Calu3 (cell line): ENCODE results near the gene ZBED2. TPM values are rescaled to one million over a fixed set of nuclear protein-coding genes. Genes with fewer than 3 reads are reported as not detected.
A peak's percentile ranks its signal among the peaks of the same experiment; 100 is the strongest.
"Not testable (repeated sequence)": the region's sequence is repeated elsewhere in the genome, so short reads cannot be mapped to it uniquely, and the experiment has no call there.

Experiments used
- Bru-seq: library from RNA; stranded (reverse); fragments of 400-500 nt; gene quantifications from one replicate; lab custom pipeline; 2021; lab: Mats Ljungman, UMichigan
- BruChase-seq, 2 experiments: library from RNA; stranded (reverse); fragments of 400-500 nt; gene quantifications; one replicate each; lab custom pipeline; 2021; lab: Mats Ljungman, UMichigan
- BruUV-seq: library from RNA; stranded (reverse); fragments of 400-500 nt; replicated peaks from 2 replicates; lab custom pipeline; 2021; lab: Mats Ljungman, UMichigan
- CTCF ChIA-PET: fragments of 300-600 bp; sonication (Branson Sonifier 250); formaldehyde crosslinking; loops from one replicate; lab custom pipeline; 2022; ENCODE audit warnings: antibody characterized with exemption; lab: Charles Lee
- DNase-seq: peaks from one replicate; pipeline ENCODE4 v3.0.0; 2022
- H3K27ac Mint-ChIP-seq: one replicate; pipeline ENCODE4 v1.8.0; 2022; ENCODE audit warnings: mixed read lengths; ENCODE audit not compliant: unreplicated experiment
- H3K27me3 Mint-ChIP-seq: one replicate; pipeline ENCODE4 v1.8.0; 2022; ENCODE audit warnings: mixed read lengths; ENCODE audit not compliant: unreplicated experiment
- H3K36me3 Mint-ChIP-seq: one replicate; pipeline ENCODE4 v1.8.0; 2022; ENCODE audit warnings: mild to moderate bottlenecking, moderate library complexity, mixed read lengths; ENCODE audit not compliant: insufficient read depth, unreplicated experiment
- H3K4me1 Mint-ChIP-seq: one replicate; pipeline ENCODE4 v1.8.0; 2022; ENCODE audit warnings: mild to moderate bottlenecking, low read depth, mixed read lengths; ENCODE audit not compliant: unreplicated experiment
- H3K4me3 Mint-ChIP-seq: one replicate; pipeline ENCODE4 v1.8.0; 2022; ENCODE audit warnings: mild to moderate bottlenecking, low read depth, moderate library complexity, mixed read lengths; ENCODE audit not compliant: unreplicated experiment
- H3K9me3 Mint-ChIP-seq: one replicate; pipeline ENCODE4 v1.8.0; 2022; ENCODE audit warnings: low read depth, mixed read lengths; ENCODE audit not compliant: unreplicated experiment
- intact Hi-C: fragments of 100-400 bp; cut with micrococcal nuclease; formaldehyde crosslinking; loops from one replicate; pipeline ENCODE4 v1.10.0; 2022; ENCODE audit not compliant: unreplicated experiment
- long read RNA-seq: library from polyadenylated mRNA; stranded (forward); transcript quantifications from one replicate; pipeline ENCODE4 v2.0.0, GENCODE V29; 2022
- total RNA-seq: library from RNA; stranded (reverse); gene quantifications from 2 replicates; pipeline ENCODE4 v1.2.3, GENCODE V29; 2022
- TF ChIP-seq, protein P1 (sequence below): fragments of 200-600 bp; IDR thresholded peaks from one replicate; pipeline ENCODE4 v1.8.0; 2022; ENCODE audit warnings: antibody characterized with exemption; ENCODE audit not compliant: unreplicated experiment

Gene ZBED2
- total RNA-seq (0.24 and 0.56 TPM in 2 replicates), Bru-seq, nascent RNA (percentile 30 among the genes with signal in this experiment), BruChase-seq, experiment 1, labeled RNA remaining after a 6-hour chase (percentile 29 among the genes with signal in this experiment), BruChase-seq, experiment 2, labeled RNA remaining after a 2-hour chase (percentile 47 among the genes with signal in this experiment)
- long read RNA-seq, result 0 reads

DNA sequence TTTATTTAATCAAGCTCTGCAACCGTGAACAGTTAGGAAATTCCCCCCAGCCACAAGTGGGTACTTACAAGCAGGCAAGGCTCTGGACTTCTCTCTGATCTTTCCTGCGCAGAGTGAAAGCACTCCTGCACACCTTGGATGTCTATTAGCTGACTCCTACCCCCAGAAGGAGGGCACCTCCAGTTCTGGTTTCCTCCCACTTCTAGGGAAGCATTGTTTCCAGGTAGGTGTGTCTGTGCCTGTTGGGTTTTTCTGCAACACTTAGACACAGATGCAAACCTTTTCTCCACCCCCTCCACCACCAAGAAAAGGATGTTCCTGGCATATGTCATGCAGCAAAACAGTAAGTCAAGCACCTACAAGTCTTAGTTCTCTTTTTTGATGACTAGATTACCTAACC, at the start of gene ZBED2:
TSS of gene ZBED2 (minus strand) at position 115 of the 400 bp plus-strand sequence. CDS start 1,145 bp downstream, outside the sequence.
- TF ChIP-seq, protein P1, sequence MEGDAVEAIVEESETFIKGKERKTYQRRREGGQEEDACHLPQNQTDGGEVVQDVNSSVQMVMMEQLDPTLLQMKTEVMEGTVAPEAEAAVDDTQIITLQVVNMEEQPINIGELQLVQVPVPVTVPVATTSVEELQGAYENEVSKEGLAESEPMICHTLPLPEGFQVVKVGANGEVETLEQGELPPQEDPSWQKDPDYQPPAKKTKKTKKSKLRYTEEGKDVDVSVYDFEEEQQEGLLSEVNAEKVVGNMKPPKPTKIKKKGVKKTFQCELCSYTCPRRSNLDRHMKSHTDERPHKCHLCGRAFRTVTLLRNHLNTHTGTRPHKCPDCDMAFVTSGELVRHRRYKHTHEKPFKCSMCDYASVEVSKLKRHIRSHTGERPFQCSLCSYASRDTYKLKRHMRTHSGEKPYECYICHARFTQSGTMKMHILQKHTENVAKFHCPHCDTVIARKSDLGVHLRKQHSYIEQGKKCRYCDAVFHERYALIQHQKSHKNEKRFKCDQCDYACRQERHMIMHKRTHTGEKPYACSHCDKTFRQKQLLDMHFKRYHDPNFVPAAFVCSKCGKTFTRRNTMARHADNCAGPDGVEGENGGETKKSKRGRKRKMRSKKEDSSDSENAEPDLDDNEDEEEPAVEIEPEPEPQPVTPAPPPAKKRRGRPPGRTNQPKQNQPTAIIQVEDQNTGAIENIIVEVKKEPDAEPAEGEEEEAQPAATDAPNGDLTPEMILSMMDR, result no peak
- peaks cover 48% of the 10 kb centered on the region for H3K4me1 Mint-ChIP-seq
- no peaks in the 10 kb centered on the region for H3K27me3 Mint-ChIP-seq
- peaks cover 6% of the 10 kb centered on the region for H3K36me3 Mint-ChIP-seq
- intact Hi-C loops, result no loop called here
- DNase-seq, result no peak
- H3K27ac Mint-ChIP-seq, result peak within 1 kb of the TSS; percentile 11
- no peak within 1 kb of the TSS for H3K4me3 Mint-ChIP-seq
- CTCF ChIA-PET, result no interaction called here
- H3K9me3 Mint-ChIP-seq, result no peaks in the 10 kb centered on the region
- BruUV-seq, result no TSS peak

GRCh38 chr3:111639316-111639715, 44.2 kb upstream of the ZBED2 start:
- TF ChIP-seq, protein P1, result no peak
- DNase-seq, result no peak
- H3K4me1 Mint-ChIP-seq, result no peaks in the 10 kb centered on the region
- no TSS peak for BruUV-seq
- intact Hi-C loops, result no loop called here
- H3K27me3 Mint-ChIP-seq, result no peaks in the 10 kb centered on the region
- H3K36me3 Mint-ChIP-seq, result no peaks in the 10 kb centered on the region
- CTCF ChIA-PET, result no interaction called here
- no peak overlapping the region for H3K27ac Mint-ChIP-seq
- H3K4me3 Mint-ChIP-seq, result no peak overlapping the region
- H3K9me3 Mint-ChIP-seq, result peaks cover 8% of the 10 kb centered on the region

DNA sequence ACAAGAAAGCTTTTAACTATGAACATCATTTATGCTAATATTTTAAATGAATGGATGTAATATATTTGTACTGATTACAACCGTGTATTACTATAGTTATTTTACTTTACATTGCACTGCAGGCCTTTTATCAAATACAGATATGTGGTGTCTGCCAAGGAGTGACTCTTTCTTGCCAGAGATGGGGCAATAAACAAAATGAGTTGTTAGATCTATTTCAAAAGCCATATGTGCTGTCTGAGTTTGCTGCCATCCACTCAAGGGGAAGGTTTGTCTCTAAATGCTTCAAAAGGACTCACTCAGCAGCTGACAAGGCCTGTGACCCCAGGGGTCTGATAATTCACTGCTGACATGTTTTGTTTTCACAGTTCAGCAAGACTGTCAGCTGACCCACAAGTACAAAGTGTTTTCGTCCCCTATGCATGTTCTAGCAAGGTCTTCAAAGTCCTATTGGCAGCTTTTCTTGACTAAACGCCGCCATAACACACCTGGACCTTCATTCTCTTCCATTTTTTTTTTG, 41.3 kb upstream of the ZBED2 start:
- BruUV-seq, result no TSS peak
- CTCF ChIA-PET, result no interaction called here

DNA sequence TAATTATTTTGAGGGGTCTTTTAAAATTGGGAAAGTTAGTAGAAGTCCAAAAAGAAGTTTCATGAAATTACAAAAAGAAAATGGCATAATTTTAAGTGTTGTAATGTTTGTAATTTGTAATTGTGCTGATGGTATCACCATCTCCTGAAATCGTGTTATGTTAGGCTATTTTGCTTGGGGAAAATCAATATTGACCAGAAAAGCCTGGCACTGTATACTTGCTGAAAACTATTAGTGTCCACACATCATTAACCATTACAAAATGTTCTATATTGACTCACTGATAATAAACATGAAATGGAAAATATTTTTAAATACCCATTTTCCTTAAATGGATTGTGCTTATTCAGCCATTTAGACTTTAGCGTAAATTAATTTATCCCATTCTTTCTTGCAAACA, 40.3 kb upstream of the ZBED2 start:
- no peaks in the 10 kb centered on the region for H3K36me3 Mint-ChIP-seq
- TF ChIP-seq, protein P1, result no peak
- BruUV-seq, result no TSS peak
- no peak for DNase-seq
- H3K4me1 Mint-ChIP-seq, result no peaks in the 10 kb centered on the region
- no peaks in the 10 kb centered on the region for H3K27me3 Mint-ChIP-seq
- CTCF ChIA-PET, result no interaction called here
- no peak overlapping the region for H3K27ac Mint-ChIP-seq
- no peak overlapping the region for H3K4me3 Mint-ChIP-seq
- no peaks in the 10 kb centered on the region for H3K9me3 Mint-ChIP-seq
- intact Hi-C loops, result no loop called here

More for the DNA sequence above, 41.3 kb upstream of the ZBED2 start:
- H3K27me3 Mint-ChIP-seq, result no peaks in the 10 kb centered on the region
- H3K27ac Mint-ChIP-seq, result no peak overlapping the region
- DNase-seq, result no peak
- H3K4me3 Mint-ChIP-seq, result no peak overlapping the region
- H3K4me1 Mint-ChIP-seq, result no peaks in the 10 kb centered on the region
- intact Hi-C loops, result no loop called here
- H3K9me3 Mint-ChIP-seq, result no peaks in the 10 kb centered on the region
- H3K36me3 Mint-ChIP-seq, result no peaks in the 10 kb centered on the region
- TF ChIP-seq, protein P1, result no peak

DNA sequence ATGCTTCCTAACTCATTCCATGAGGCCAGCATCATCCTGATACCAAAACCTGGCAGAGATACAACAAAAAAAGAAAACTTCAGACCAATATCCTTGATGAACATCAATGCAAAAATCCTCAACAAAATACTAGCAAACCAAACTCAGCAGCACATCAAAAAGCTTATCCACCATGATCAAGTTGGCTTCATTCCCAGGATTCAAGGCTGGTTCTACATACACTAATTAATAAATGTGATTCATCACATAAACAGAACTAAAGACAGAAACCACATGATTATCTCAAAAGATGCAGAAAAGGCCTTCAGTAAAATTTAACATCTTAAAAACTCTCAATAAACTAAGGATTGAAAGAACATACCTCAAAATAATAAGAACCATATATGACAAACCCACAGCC, 35.5 kb upstream of the ZBED2 start:
- DNase-seq, H3K27ac Mint-ChIP-seq, H3K36me3 Mint-ChIP-seq, H3K27me3 Mint-ChIP-seq, H3K9me3 Mint-ChIP-seq, H3K4me1 Mint-ChIP-seq, H3K4me3 Mint-ChIP-seq, intact Hi-C loops, BruUV-seq, CTCF ChIA-PET: not testable (repeated sequence)

- DNase-seq, H3K27ac Mint-ChIP-seq, BruUV-seq, H3K4me1 Mint-ChIP-seq, CTCF ChIA-PET, H3K4me3 Mint-ChIP-seq, H3K9me3 Mint-ChIP-seq, H3K27me3 Mint-ChIP-seq, H3K36me3 Mint-ChIP-seq, intact Hi-C loops: not testable (repeated sequence)
Observed at GRCh38 chr3:111629018-111629417, 33.9 kb upstream of the ZBED2 start.
